HG03460 (cell line): ENCODE results near the gene ASCC2.
"Not testable (repeated sequence)": the region's sequence is repeated elsewhere in the genome, so short reads cannot be mapped to it uniquely, and the experiment has no call there.

Experiments used
- ATAC-seq: cut with Tn5 transposase; IDR thresholded peaks from one replicate; pipeline ENCODE4 v1.9.1; 2021; ENCODE audit not compliant: unreplicated experiment

The ASCC2 gene

GRCh38 chr22:29856496-29856895 is 18.4 kb upstream of the ASCC2 start:
- no peak for ATAC-seq

GRCh38 chr22:29855611-29856181 is 17.6 kb upstream of the ASCC2 start:
- no peak for ATAC-seq

GRCh38 chr22:29854432-29854831 is 16.4 kb upstream of the ASCC2 start:
- no peak for ATAC-seq

GRCh38 chr22:29848111-29848510 is 10.0 kb upstream of the ASCC2 start:
- no peak for ATAC-seq

- no peak for ATAC-seq
Observed at GRCh38 chr22:29846290-29846689, 8.2 kb upstream of the ASCC2 start.

- ATAC-seq, result no peak
Observed at GRCh38 chr22:29842740-29843139, 4.7 kb upstream of the ASCC2 start.

- no peak for ATAC-seq
Observed at GRCh38 chr22:29842172-29842571, 4.1 kb upstream of the ASCC2 start.

GRCh38 chr22:29840498-29840897 is 2.4 kb upstream of the ASCC2 start:
- no peak for ATAC-seq

GRCh38 chr22:29839039-29839438 is 965 bp upstream of the ASCC2 start:
- ATAC-seq, result no peak

GRCh38 chr22:29838599-29838956 is 504 bp upstream of the ASCC2 start:
- peak; percentile 9 for ATAC-seq

- ATAC-seq, result not testable (repeated sequence)
Observed at GRCh38 chr22:29836791-29837370, 1.2 kb downstream of the ASCC2 start.

- ATAC-seq, result no peak
Observed at GRCh38 chr22:29834046-29834445, 4.0 kb downstream of the ASCC2 start.

- no peak for ATAC-seq
Observed at GRCh38 chr22:29833392-29833965, 4.6 kb downstream of the ASCC2 start.

GRCh38 chr22:29831958-29832357 is 6.1 kb downstream of the ASCC2 start:
- ATAC-seq, result no peak

GRCh38 chr22:29831186-29831921 is 6.7 kb downstream of the ASCC2 start:
- ATAC-seq, result no peak

GRCh38 chr22:29830585-29830984 is 7.5 kb downstream of the ASCC2 start:
- ATAC-seq, result no peak

- ATAC-seq, result not testable (repeated sequence)
Observed at GRCh38 chr22:29827726-29828125, 10.3 kb downstream of the ASCC2 start.

GRCh38 chr22:29827091-29827490 is 11.0 kb downstream of the ASCC2 start:
- ATAC-seq, result no peak

- no peak for ATAC-seq
Observed at GRCh38 chr22:29825578-29825977, 12.5 kb downstream of the ASCC2 start.

GRCh38 chr22:29824677-29825076 is 13.4 kb downstream of the ASCC2 start:
- ATAC-seq, result no peak

- peak; percentile 62 for ATAC-seq
Observed at GRCh38 chr22:29821291-29822016, 16.6 kb downstream of the ASCC2 start.

- no peak for ATAC-seq
Observed at GRCh38 chr22:29820961-29821290, 17.1 kb downstream of the ASCC2 start.
